Upper lobe of left lung (tissue), 6 donors: ENCODE data around the gene OSGIN1. TPM values are rescaled to one million over a fixed set of nuclear protein-coding genes. Genes with fewer than 3 reads are reported as not detected.

Experiments used
- ATAC-seq, 2 donors: fragments of 200-7000 bp; cut with Tn5 transposase; one replicate each; pipeline ENCODE4 v1.9.1; 2022; ENCODE audit warnings: mild to moderate bottlenecking in 2 of 2, moderate library complexity in 2 of 2; ENCODE audit not compliant: low FRiP score in 2 of 2
- DNase-seq, 2 donors: peaks; one replicate each; pipeline ENCODE4 v3.0.0-alpha.2; 2019 to 2020
- H3K27ac ChIP-seq, 4 donors: fragments of 200-600 bp; sonication (generic); one replicate each; pipeline ENCODE4 v1.5.1; 2016 to 2019
- H3K27me3 ChIP-seq, 4 donors: fragments of 200-600 bp; sonication (generic); one replicate each; pipeline ENCODE4 v1.5.1; 2017 to 2019
- H3K36me3 ChIP-seq, 4 donors: fragments of 200-600 bp; sonication (generic); one replicate each; pipeline ENCODE4 v1.5.1; 2016 to 2019
- H3K4me1 ChIP-seq, 4 donors: fragments of 200-600 bp; sonication (generic); one replicate each; pipeline ENCODE4 v1.5.1; 2018 to 2019
- H3K4me3 ChIP-seq, 4 donors: fragments of 200-600 bp; sonication (generic); one replicate each; pipeline ENCODE4 v1.5.1; 2017 to 2019; ENCODE audit warnings: mild to moderate bottlenecking in 2 of 4, moderate library complexity in 1 of 4
- H3K9me3 ChIP-seq, 4 donors: fragments of 200-600 bp; sonication (generic); one replicate each; pipeline ENCODE4 v1.5.1; 2018 to 2019
- EP300 ChIP-seq, 4 donors: sonication (generic); formaldehyde crosslinking; IDR thresholded peaks; one replicate each; pipeline ENCODE4 v1.5.1; 2017; ENCODE audit warnings: antibody characterized with exemption in 4 of 4, control low read depth in 2 of 4
- POLR2A ChIP-seq, 4 donors: fragments of 450-650 bp; IDR thresholded peaks; one replicate each; pipeline ENCODE4 v1.5.1; 2016 to 2017; ENCODE audit warnings: antibody characterized with exemption in 4 of 4, mild to moderate bottlenecking in 2 of 4
- POLR2AphosphoS5 ChIP-seq, 2 donors: sonication (generic); formaldehyde crosslinking; IDR thresholded peaks; one replicate each; pipeline ENCODE4 v1.5.1; 2017; ENCODE audit warnings: antibody characterized with exemption in 2 of 2
- WGBS, 2 donors: methylation state at CpG; one replicate each; pipeline ENCODE4 v1.1.5; 2017 to 2018; 5-methylcytosine and 5-hydroxymethylcytosine counted together
- total RNA-seq, 6 donors: library from RNA; depleted of rRNA in 4 of 6; stranded (reverse); fragments of >200 nt in 4 of 6; gene quantifications; one replicate each; pipeline versions ENCODE4 v1.1.0 to v1.2.1, GENCODE V29; 2016 to 2021
- TF ChIP-seq, protein P1 (sequence below), 6 experiments: fragments of 450-650 bp in 4 of 6; fragments of 200-600 bp in 2 of 6; sonication (generic) in 2 of 6; IDR thresholded peaks; one replicate each; pipeline ENCODE4 v1.5.1; 2016 to 2019; ENCODE audit warnings: antibody characterized with exemption in 6 of 6
- donor health status: DM: no; HTN: no; CAD: no; lungs with moderate emphysema.
- donor health status: DM: no; HTN: yes; CAD: no; lungs with severe emphysema.

Gene OSGIN1
- total RNA-seq, 6 donors from 2014 or later, result 7.3 to 34.2 (median 16.3) TPM

DNA sequence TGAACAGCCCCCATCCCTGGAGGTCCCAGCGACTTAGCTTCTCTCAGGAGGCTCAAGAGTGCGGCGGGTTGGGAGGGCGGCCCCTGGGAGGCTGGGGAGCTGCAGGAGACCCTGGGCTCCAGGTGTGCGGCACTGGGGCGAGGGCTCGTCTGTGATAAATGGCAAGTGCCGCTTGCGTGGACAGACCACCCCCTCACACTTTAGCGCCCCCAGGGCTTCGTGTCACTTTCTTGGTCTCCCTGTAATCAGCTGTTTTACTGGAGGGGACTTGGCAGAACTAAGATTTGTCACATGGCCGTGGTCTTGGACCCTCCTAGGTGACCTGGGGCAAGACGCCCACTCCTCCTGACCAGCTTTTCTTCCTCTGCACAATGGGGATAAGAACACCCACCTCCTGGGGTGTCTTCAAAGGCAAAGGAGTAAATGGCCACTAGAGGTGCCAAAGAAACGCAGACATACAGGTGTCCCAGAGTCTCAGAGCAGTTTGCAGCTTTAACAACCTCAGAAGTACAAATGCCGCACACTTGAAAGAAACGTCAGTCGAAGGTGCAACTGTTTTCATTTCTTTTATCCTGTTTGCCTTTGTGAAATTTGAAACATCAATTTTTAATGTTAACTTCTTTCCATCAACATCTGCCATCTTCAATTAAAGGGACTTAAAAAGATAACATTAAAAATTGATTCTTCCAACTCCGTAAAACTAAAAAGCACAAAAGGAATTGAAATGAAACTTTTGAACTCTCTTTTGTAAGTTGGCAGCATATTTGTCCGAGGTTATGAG is 946 bp downstream of the OSGIN1 start:
- Histone ChIP-seq H3K27ac (peak overlapping the region; percentile 91 to 97 (median 94)), H3K9me3 (no peaks in the 10 kb centered on the region), H3K27me3 (no peaks in the 10 kb centered on the region), H3K4me1 (peaks cover 27 to 44% (median 28%) of the 10 kb centered on the region in 4 donors), H3K36me3 (peaks cover 0 to 14% (median 9%) of the 10 kb centered on the region in 4 donors), H3K4me3 (peak overlapping the region; percentile 59 to 84 (median 69))
- no peak for TF ChIP-seq POLR2AphosphoS5 (IDR thresholded peaks at IDR 0.05)
- TF ChIP-seq EP300 (IDR thresholded peaks at IDR 0.05), result no peak
- TF ChIP-seq, protein P1, sequence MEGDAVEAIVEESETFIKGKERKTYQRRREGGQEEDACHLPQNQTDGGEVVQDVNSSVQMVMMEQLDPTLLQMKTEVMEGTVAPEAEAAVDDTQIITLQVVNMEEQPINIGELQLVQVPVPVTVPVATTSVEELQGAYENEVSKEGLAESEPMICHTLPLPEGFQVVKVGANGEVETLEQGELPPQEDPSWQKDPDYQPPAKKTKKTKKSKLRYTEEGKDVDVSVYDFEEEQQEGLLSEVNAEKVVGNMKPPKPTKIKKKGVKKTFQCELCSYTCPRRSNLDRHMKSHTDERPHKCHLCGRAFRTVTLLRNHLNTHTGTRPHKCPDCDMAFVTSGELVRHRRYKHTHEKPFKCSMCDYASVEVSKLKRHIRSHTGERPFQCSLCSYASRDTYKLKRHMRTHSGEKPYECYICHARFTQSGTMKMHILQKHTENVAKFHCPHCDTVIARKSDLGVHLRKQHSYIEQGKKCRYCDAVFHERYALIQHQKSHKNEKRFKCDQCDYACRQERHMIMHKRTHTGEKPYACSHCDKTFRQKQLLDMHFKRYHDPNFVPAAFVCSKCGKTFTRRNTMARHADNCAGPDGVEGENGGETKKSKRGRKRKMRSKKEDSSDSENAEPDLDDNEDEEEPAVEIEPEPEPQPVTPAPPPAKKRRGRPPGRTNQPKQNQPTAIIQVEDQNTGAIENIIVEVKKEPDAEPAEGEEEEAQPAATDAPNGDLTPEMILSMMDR (IDR thresholded peaks at IDR 0.05), result peak in 5 of 6 experiments; percentile 16 to 52 (median 32)
- TF ChIP-seq POLR2A (IDR thresholded peaks at IDR 0.05), result no peak
- ATAC-seq (peak; percentile 21 to 71), DNase-seq (peak in 1 of 2 donors; percentile 38)
- WGBS, 2 donors, result 18 to 20% methylated on average over 15 to 19 of the region's 19 CpGs

DNA sequence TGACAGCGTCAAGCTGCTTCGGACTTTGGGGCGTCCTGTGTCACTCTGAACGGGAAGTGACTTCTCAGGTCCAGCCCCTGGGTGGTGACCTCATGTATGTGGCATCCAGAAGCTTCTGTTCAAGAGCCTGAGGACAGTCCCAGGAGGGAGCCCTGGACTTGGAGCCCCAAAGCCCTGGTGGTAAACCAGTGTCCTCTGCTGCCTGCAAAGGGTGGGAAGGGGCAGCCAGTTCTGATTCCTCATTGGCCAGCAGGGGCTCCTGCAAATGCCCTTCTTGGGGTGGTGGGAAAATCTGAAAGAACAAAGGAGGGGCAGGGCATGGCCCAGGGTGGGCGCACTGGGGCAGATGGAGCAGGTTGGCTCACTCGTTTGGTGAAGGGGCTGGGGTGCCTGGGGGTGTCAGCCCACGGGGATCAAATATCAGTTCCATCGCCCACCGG is 1.6 kb downstream of the OSGIN1 start:
- 43 to 47% methylated on average over 7 to 9 of the region's 9 CpGs for whole genome bisulfite sequencing, 2 donors
- Histone ChIP-seq H3K36me3 (peaks cover 0 to 20% (median 15%) of the 10 kb centered on the region in 4 donors), H3K27ac (peak overlapping the region; percentile 91 to 97 (median 94)), H3K4me1 (peaks cover 27 to 44% (median 28%) of the 10 kb centered on the region in 4 donors), H3K9me3 (no peaks in the 10 kb centered on the region), H3K4me3 (peak overlapping the region in 2 of 4 donors; percentile 59 to 84), H3K27me3 (no peaks in the 10 kb centered on the region)
- DNase-seq (peak in 1 of 2 donors; percentile 90), ATAC-seq (peak; percentile 20 to 80)
- peak in 1 of 2 donors; percentile 68 for TF ChIP-seq POLR2AphosphoS5 (IDR thresholded peaks at IDR 0.05)
- peak in 1 of 4 donors; percentile 32 for TF ChIP-seq POLR2A (IDR thresholded peaks at IDR 0.05)
- TF ChIP-seq, protein P1 (IDR thresholded peaks at IDR 0.05), result no peak
- TF ChIP-seq EP300 (IDR thresholded peaks at IDR 0.05), result no peak

DNA sequence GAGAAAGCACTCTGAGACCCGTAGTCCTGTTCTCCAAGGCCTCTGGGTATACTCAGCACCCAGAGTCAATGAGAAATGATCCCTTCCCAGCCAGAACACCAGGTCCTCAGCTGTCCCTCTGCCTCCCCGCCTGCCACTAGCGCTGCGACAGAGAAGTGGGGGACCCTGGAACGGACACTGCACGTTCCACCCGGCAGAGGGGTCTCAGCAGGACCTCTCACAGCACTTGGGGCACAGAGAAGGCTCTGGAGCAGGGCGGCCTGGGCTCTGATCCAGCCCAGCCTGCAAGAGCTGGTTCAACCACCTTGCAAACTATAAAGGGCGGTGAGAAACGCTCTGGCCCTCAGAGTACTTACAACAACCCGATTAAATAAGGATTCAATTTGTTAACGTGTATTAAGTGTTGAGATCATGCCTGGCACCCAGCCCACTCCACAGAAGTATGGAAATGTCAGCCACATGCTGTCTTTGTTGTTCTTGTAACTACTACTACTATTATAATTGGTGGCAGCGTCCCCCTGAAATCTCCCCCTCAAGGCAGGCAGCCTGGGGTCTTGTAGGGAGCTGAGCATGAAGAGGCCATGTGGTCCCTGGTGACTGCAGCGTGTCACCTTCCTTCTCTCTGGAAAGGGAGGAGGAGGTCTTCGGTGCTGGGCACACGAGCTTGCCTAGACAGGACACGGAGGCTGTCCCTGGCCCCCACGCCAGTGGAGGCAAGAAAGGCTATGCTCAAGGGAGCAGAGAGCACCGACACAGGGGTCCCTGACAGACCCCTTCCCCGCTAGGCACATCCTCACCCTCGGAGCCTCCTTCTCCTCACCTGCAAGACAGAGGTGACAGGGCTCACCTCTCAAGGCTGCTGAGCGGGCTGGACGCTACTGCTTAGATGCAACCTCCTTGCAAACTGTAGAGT is 2.4 kb downstream of the OSGIN1 start:
- Histone ChIP-seq H3K4me1 (peaks cover 27 to 44% (median 28%) of the 10 kb centered on the region in 4 donors), H3K4me3 (no peak overlapping the region), H3K36me3 (peaks cover 3 to 29% (median 22%) of the 10 kb centered on the region in 4 donors), H3K9me3 (no peaks in the 10 kb centered on the region), H3K27ac (peak overlapping the region in 2 of 4 donors; percentile 91 to 97), H3K27me3 (no peaks in the 10 kb centered on the region)
- ATAC-seq, result no peak
- TF ChIP-seq, protein P1 (IDR thresholded peaks at IDR 0.05), result no peak
- TF ChIP-seq EP300 (IDR thresholded peaks at IDR 0.05) (no peak), POLR2AphosphoS5 (IDR thresholded peaks at IDR 0.05) (no peak), POLR2A (IDR thresholded peaks at IDR 0.05) (no peak)
- WGBS, 2 donors, result 65 to 73% methylated on average over 8 to 21 of the region's 23 CpGs
- no peak for DNase-seq

DNA sequence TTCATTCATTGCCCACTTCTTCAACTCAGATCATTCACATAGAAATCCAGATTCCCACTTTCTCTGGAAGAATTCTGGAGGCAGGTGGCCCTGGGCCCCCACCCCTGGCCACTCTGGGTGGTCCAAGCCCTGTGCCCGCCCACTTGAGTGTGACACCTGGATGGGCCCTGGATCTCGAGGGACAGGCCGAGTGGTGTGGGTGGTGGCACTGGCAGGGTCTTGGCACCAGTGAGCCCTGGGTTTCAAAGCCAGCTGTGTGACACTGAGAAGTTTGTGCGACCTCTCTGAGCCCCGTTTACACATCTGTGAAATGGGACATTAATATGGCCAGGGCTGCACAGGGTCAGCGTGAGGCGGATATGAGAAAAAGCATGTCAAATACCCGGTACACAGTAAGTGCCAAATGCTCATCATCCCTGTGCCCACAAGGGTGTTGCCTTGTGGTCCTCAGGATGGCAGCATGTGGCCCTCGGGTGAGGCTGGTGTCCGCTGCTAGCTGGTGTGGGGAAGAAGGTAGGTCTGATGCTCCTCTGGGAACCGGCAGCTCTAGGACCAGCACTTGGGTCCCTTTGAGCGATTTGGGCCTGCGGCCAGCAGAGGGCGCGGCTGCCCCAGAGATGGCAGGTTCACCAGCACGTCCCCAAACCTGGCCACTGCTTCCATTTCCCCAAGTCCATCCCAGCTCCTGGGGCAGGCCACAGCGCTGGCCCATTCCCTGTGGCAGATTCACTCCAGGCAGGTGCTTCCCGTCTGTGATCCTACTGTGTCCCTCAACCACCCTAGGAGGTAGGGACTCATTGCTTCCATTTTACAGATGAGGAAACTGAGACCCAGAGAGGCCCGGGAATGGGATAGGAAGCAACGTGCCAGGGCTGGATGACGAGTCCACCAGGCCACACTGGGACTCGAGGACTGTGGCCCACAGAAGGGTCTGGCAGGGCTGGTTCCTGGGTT is 3.6 kb downstream of the OSGIN1 start:
- H3K9me3 ChIP-seq, result no peaks in the 10 kb centered on the region
- peak in 1 of 2 donors; percentile 36 for ATAC-seq
- H3K4me1 ChIP-seq, result peaks cover 27 to 44% (median 28%) of the 10 kb centered on the region in 4 donors
- 47 to 51% methylated on average over 9 to 22 of the region's 22 CpGs for WGBS, 2 donors
- no peaks in the 10 kb centered on the region for H3K27me3 ChIP-seq
- H3K36me3 ChIP-seq, result peaks cover 3 to 40% (median 31%) of the 10 kb centered on the region in 4 donors
- no peak overlapping the region for H3K27ac ChIP-seq
- DNase-seq, result peak; percentile 85 to 96
- H3K4me3 ChIP-seq, result no peak overlapping the region
- TF ChIP-seq EP300 (IDR thresholded peaks at IDR 0.05), result no peak
- TF ChIP-seq, protein P1 (IDR thresholded peaks at IDR 0.05), result peak; percentile 71 to 87 (median 78)
